Endothelial cell of umbilical vein (primary cell): Measurements from ENCODE around the gene RALGPS1. TPM values are rescaled to one million over a fixed set of nuclear protein-coding genes. Genes with fewer than 3 reads are reported as not detected.

Source experiments
- BruUV-seq: library from RNA; stranded (reverse); fragments of 400-500 nt; replicated peaks from 2 replicates; lab custom pipeline; 2021; lab: Mats Ljungman, UMichigan
- CTCF ChIA-PET: fragments of 300-600, 350-600 bp; sonication (Branson Sonifier 250); formaldehyde crosslinking; loops from one replicate; lab custom pipeline; 2021; ENCODE audit warnings: antibody characterized with exemption, inconsistent platforms; lab: Charles Lee
- POLR2A ChIA-PET: fragments of 300-600, 350-600 bp; sonication (Branson Sonifier 250); formaldehyde crosslinking; loops from one replicate; lab custom pipeline; 2021; ENCODE audit warnings: antibody characterized with exemption, inconsistent platforms; lab: Charles Lee
- DNase-seq: peaks from one replicate; pipeline ENCODE4 v3.0.0-alpha.2; 2011; ENCODE audit warnings: low read depth, low spot score
- FAIRE-seq: peaks from 2 replicates; lab custom pipeline; 2011; peaks lifted over from hg19 to GRCh38; lab: Jason Lieb, UNC
- H2AFZ ChIP-seq: 2 replicates; pipeline ENCODE4 v1.6.0; 2012; ENCODE audit warnings: low read depth, low read length, control low read depth, inconsistent platforms
- H3K27ac ChIP-seq: 2 replicates; pipeline ENCODE4 v1.5.1; 2011; ENCODE audit warnings: low read depth, mild to moderate bottlenecking, control low read depth, low read length, moderate library complexity; ENCODE audit not compliant: insufficient read depth
- H3K27me3 ChIP-seq, 2 experiments: 2 replicates each; pipeline versions ENCODE4 v1.6.0 to v1.6.1; 2011; ENCODE audit warnings: low read length in 2 of 2, mixed read lengths in 1 of 2; ENCODE audit not compliant: control insufficient read depth in 2 of 2, insufficient read depth in 2 of 2
- H3K36me3 ChIP-seq, 2 experiments: 2 replicates in 1 of 2; 3 replicates in 1 of 2; pipeline ENCODE4 v1.5.1; 2011; ENCODE audit warnings: low read length in 2 of 2, mild to moderate bottlenecking in 1 of 2, moderate library complexity in 1 of 2; ENCODE audit not compliant: control insufficient read depth in 2 of 2, insufficient read depth in 2 of 2; ENCODE audit errors: extremely low read depth in 1 of 2
- H3K4me1 ChIP-seq: 3 replicates; pipeline ENCODE4 v1.5.1; 2011; ENCODE audit warnings: mild to moderate bottlenecking, low read length; ENCODE audit not compliant: control insufficient read depth, insufficient read depth; ENCODE audit errors: extremely low read depth
- H3K4me2 ChIP-seq: 2 replicates; pipeline ENCODE4 v1.6.1; 2011; ENCODE audit warnings: low read length, control low read depth, mixed read lengths; ENCODE audit not compliant: insufficient read depth
- H3K4me3 ChIP-seq, 3 experiments: fragments of 200-600 bp in 1 of 3; sonication (generic), shearing (Covaris generic) in 1 of 3; replicated peaks in 1 of 3; 2 replicates each; pipeline ENCODE4 v1.5.1; 2011 to 2016; ENCODE audit warnings: control low read depth in 3 of 3, low read length in 3 of 3, mild to moderate bottlenecking in 2 of 3, inconsistent platforms in 1 of 3, low read depth in 1 of 3, moderate library complexity in 1 of 3; ENCODE audit not compliant: insufficient read depth in 1 of 3
- H3K79me2 ChIP-seq: 2 replicates; pipeline ENCODE4 v1.6.0; 2012; ENCODE audit warnings: low read length, inconsistent platforms; ENCODE audit not compliant: control insufficient read depth, insufficient read depth
- H3K9ac ChIP-seq: replicated peaks from 2 replicates; pipeline ENCODE3; 2011; ENCODE audit warnings: low read length, control low read depth; ENCODE audit not compliant: insufficient read depth; ENCODE audit errors: extremely low read depth
- H3K9me1 ChIP-seq: replicated peaks from 3 replicates; pipeline ENCODE4 v1.6.0; 2011; ENCODE audit warnings: mild to moderate bottlenecking, low read length; ENCODE audit not compliant: control insufficient read depth, insufficient read depth; ENCODE audit errors: extremely low read depth
- H3K9me3 ChIP-seq: replicated peaks from 2 replicates; pipeline ENCODE4 v1.5.1; 2012; ENCODE audit warnings: low read length, inconsistent platforms; ENCODE audit not compliant: control insufficient read depth, insufficient read depth
- H4K20me1 ChIP-seq: replicated peaks from 2 replicates; pipeline ENCODE3; 2011; ENCODE audit warnings: mild to moderate bottlenecking, low read length; ENCODE audit not compliant: control insufficient read depth, insufficient read depth; ENCODE audit errors: extremely low read depth
- EZH2 ChIP-seq: IDR thresholded peaks from 2 replicates; pipeline ENCODE4 v1.6.1; 2012; ENCODE audit warnings: borderline replicate concordance, low read depth, mild to moderate bottlenecking, moderate library complexity, low read length, inconsistent platforms; ENCODE audit not compliant: severe bottlenecking
- FOS ChIP-seq: IDR thresholded peaks from 2 replicates; pipeline ENCODE4 v1.6.1; 2011; ENCODE audit warnings: mild to moderate bottlenecking, low read length, moderate library complexity, borderline replicate concordance; ENCODE audit not compliant: insufficient read depth
- GATA2 ChIP-seq: IDR thresholded peaks from 2 replicates; pipeline ENCODE4 v1.7.0; 2011; ENCODE audit warnings: low read depth, mild to moderate bottlenecking, moderate library complexity, mixed read lengths, low read length; ENCODE audit not compliant: insufficient read length, insufficient read depth
- JUN ChIP-seq: IDR thresholded peaks from 2 replicates; pipeline ENCODE4 v1.6.1; 2011; ENCODE audit warnings: borderline replicate concordance, low read depth; ENCODE audit not compliant: insufficient read length, insufficient read depth
- MYC ChIP-seq: IDR thresholded peaks from one replicate; pipeline ENCODE4 v1.6.1; 2011; ENCODE audit warnings: mild to moderate bottlenecking, low read depth, low read length
- POLR2A ChIP-seq: IDR thresholded peaks from 2 replicates; pipeline ENCODE4 v1.6.1; 2012; ENCODE audit warnings: low read depth, mild to moderate bottlenecking, control low read depth, low read length
- POLR2AphosphoS5 ChIP-seq: IDR thresholded peaks from 2 replicates; pipeline ENCODE4 v1.6.1; 2012; ENCODE audit warnings: low read depth, mild to moderate bottlenecking, control low read depth, low read length, moderate library complexity; ENCODE audit not compliant: insufficient read depth
- dilution Hi-C: fragments of 300-500 bp; cut with MboI; formaldehyde crosslinking; loops from one replicate; pipeline ENCODE4 v1.15.0; 2019; ENCODE audit warnings: low sequenced_read_pairs; ENCODE audit not compliant: extremely low pct_ligation_motif_present
- intact Hi-C: fragments of 100-400 bp; cut with micrococcal nuclease; formaldehyde crosslinking; loops from one replicate; pipeline ENCODE4 v1.10.0; 2022
- polyA plus RNA-seq, 4 experiments: library from polyadenylated mRNA; depleted of rRNA in 3 of 4; stranded (reverse) in 3 of 4; unstranded in 1 of 4; fragments of >200 nt; gene quantifications; 2 replicates each; pipeline versions ENCODE4 v1.2.1 to v1.2.3, GENCODE V29; 2011 to 2012; ENCODE audit warnings: missing spikeins in 1 of 4
- total RNA-seq: library from RNA; stranded (reverse); gene quantifications from 2 replicates; pipeline ENCODE4 v1.2.3, GENCODE V29; 2021
- TF ChIP-seq, protein P1 (sequence below): IDR thresholded peaks from 2 replicates; pipeline ENCODE4 v1.6.1; 2011; ENCODE audit not compliant: insufficient read depth, insufficient read length
- TF ChIP-seq, protein P2 (sequence below), 2 donors: IDR thresholded peaks; 1 replicate in 1 of 2; 2 replicates in 1 of 2; pipeline ENCODE4 v1.5.1; 2011; ENCODE audit warnings: low read length in 2 of 2, mild to moderate bottlenecking in 2 of 2, moderate library complexity in 2 of 2, control low read depth in 1 of 2, inconsistent platforms in 1 of 2, low read depth in 1 of 2; ENCODE audit not compliant: insufficient read depth in 1 of 2; ENCODE audit errors: extremely low read depth in 1 of 2

RALGPS1 gene
- total and polyA plus RNA-seq, 2 donors (not counting 3 experiments of a cell fraction or from before 2014, with no cell fraction given) = 3.8 to 5.5 TPM

DNA sequence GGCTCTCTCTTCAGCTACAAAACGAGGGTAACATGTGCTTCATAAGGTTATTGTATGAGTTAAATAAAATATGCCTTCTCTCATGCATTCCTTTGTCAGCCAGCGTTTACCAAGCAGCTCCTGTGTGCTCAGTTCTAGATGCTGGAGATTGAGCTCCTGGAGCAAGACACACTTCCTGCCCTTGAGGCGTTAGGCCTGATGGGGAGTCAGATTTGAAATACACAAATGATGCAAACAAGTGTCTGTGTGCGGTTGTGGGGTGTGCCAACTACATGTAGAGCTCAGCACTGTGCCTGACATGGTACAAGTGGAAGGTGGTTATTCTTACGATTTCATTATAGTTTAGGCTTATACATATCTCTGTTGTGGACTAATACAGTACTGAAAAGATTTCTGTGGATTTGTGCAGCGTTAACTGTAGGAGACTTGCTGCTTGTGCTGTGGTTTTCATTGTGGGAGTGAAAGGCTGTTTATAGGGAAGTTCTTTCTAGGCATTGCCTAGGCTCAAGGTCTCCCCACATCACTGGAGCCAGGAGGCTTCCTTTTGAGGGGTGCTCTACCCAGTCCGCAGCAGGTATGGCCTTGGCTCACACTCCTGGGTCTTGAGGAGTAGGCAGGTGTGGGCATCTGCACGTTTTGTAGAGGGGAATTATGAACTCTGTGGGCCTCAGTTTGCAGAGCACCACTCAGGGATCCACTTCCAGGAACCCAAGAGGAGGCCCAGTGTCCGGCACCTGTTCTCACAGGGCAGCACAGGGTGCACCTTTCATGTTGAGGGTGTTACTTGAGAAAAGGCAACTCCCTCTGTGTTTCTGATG is 247.7 kb downstream of the RALGPS1 start:
- H3K27me3 ChIP-seq = no peaks in the 10 kb centered on the region
- no peaks in the 10 kb centered on the region for H3K9me3 ChIP-seq
- dilution Hi-C loops (no loop called here), intact Hi-C loops (no loop called here)
- no peak overlapping the region for H3K4me2 ChIP-seq
- peaks cover 17% of the 10 kb centered on the region for H3K4me1 ChIP-seq
- DNase-seq = no peak
- no peaks in the 10 kb centered on the region for H3K36me3 ChIP-seq
- POLR2A ChIA-PET = no interaction called here
- CTCF ChIA-PET = interaction anchor here (0.8 to 2.8 kb wide), 8 partner anchors 12 to 113 kb away, joined by 3 to 11 read pairs (median 6); no protein-coding TSS in a partner anchor
- no peak overlapping the region for H3K27ac ChIP-seq
- TF ChIP-seq JUN (no peak), POLR2AphosphoS5 (no peak), MYC (no peak), GATA2 (no peak), EZH2 (no peak), FOS (no peak), POLR2A (no peak)
- TF ChIP-seq, protein P1, sequence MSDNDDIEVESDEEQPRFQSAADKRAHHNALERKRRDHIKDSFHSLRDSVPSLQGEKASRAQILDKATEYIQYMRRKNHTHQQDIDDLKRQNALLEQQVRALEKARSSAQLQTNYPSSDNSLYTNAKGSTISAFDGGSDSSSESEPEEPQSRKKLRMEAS = no peak
- TF ChIP-seq, protein P2, sequence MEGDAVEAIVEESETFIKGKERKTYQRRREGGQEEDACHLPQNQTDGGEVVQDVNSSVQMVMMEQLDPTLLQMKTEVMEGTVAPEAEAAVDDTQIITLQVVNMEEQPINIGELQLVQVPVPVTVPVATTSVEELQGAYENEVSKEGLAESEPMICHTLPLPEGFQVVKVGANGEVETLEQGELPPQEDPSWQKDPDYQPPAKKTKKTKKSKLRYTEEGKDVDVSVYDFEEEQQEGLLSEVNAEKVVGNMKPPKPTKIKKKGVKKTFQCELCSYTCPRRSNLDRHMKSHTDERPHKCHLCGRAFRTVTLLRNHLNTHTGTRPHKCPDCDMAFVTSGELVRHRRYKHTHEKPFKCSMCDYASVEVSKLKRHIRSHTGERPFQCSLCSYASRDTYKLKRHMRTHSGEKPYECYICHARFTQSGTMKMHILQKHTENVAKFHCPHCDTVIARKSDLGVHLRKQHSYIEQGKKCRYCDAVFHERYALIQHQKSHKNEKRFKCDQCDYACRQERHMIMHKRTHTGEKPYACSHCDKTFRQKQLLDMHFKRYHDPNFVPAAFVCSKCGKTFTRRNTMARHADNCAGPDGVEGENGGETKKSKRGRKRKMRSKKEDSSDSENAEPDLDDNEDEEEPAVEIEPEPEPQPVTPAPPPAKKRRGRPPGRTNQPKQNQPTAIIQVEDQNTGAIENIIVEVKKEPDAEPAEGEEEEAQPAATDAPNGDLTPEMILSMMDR (IDR thresholded peaks at IDR 0.05; ENCODE audit: extremely low read depth in 1 of 2, insufficient read depth in 1 of 2, low read depth in 1 of 2, low read length in 2 of 2) = no peak
- H2AFZ ChIP-seq = no peak overlapping the region
- no peak overlapping the region for H3K9ac ChIP-seq
- no TSS peak for BruUV-seq
- H3K4me3 ChIP-seq = no peak overlapping the region
- H3K79me2 ChIP-seq = no peaks in the 10 kb centered on the region
- FAIRE-seq = peak; percentile 4
- no peaks in the 10 kb centered on the region for H3K9me1 ChIP-seq
- no peaks in the 10 kb centered on the region for H4K20me1 ChIP-seq
